ENCODE results near the gene BST2.

The BST2 gene

GRCh38 chr19:17419154-17419620 lies 13.8 kb upstream of the BST2 start:
- DNase-seq = no peak

- no peak for DNase-seq
These were observed 13.3 kb upstream of the BST2 start for GRCh38 chr19:17418710-17419109.

GRCh38 chr19:17415121-17415520 lies 9.7 kb upstream of the BST2 start:
- DNase-seq = no peak

- no peak for DNase-seq
These were observed 8.7 kb upstream of the BST2 start for GRCh38 chr19:17414097-17414496.

- no peak for DNase-seq
These were observed 6.4 kb upstream of the BST2 start for GRCh38 chr19:17411801-17412200.

GRCh38 chr19:17409990-17410389 lies 4.6 kb upstream of the BST2 start:
- DNase-seq = no peak

- DNase-seq = no peak
These were observed 1.4 kb upstream of the BST2 start for GRCh38 chr19:17406887-17407196.

- no peak for DNase-seq
These were observed 836 bp upstream of the BST2 start for GRCh38 chr19:17406046-17406886.

GRCh38 chr19:17404621-17405249 lies 695 bp downstream of the BST2 start:
- peak in 1 of 2 donors; percentile 29 for DNase-seq

- no peak for DNase-seq
These were observed 1.4 kb downstream of the BST2 start for GRCh38 chr19:17404015-17404414.

- peak in 1 of 2 donors; percentile 62 for DNase-seq
These were observed 2.2 kb downstream of the BST2 start for GRCh38 chr19:17402982-17403855.

- no peak for DNase-seq
These were observed 3.8 kb downstream of the BST2 start for GRCh38 chr19:17401628-17402027.

- no peak for DNase-seq
These were observed 6.4 kb downstream of the BST2 start for GRCh38 chr19:17398902-17399527.

GRCh38 chr19:17394891-17395415 lies 10.5 kb downstream of the BST2 start:
- DNase-seq = peak; percentile 37 to 40

GRCh38 chr19:17393914-17394313 lies 11.5 kb downstream of the BST2 start, which contains the start of gene CCDC194:
CCDC194 (minus strand) TSS chr19:17394196; CDS start chr19:17394158, 38 bp downstream.
- DNase-seq = no peak

GRCh38 chr19:17393002-17393401 lies 12.4 kb downstream of the BST2 start:
- DNase-seq = no peak

- DNase-seq = peak; percentile 30 to 33
These were observed 13.9 kb downstream of the BST2 start for GRCh38 chr19:17391371-17392151.

GRCh38 chr19:17390665-17391370 lies 14.6 kb downstream of the BST2 start:
- peak; percentile 86 to 92 for DNase-seq

GRCh38 chr19:17389957-17390664 lies 15.3 kb downstream of the BST2 start:
- no peak for DNase-seq

GRCh38 chr19:17389288-17389687 lies 16.1 kb downstream of the BST2 start:
- DNase-seq = no peak

All from inflammatory macrophage treated with lipopolysaccharide for 1 hour (primary cell).